ENCODE measurements around the gene DEGS1.

The DEGS1 gene

DNA sequence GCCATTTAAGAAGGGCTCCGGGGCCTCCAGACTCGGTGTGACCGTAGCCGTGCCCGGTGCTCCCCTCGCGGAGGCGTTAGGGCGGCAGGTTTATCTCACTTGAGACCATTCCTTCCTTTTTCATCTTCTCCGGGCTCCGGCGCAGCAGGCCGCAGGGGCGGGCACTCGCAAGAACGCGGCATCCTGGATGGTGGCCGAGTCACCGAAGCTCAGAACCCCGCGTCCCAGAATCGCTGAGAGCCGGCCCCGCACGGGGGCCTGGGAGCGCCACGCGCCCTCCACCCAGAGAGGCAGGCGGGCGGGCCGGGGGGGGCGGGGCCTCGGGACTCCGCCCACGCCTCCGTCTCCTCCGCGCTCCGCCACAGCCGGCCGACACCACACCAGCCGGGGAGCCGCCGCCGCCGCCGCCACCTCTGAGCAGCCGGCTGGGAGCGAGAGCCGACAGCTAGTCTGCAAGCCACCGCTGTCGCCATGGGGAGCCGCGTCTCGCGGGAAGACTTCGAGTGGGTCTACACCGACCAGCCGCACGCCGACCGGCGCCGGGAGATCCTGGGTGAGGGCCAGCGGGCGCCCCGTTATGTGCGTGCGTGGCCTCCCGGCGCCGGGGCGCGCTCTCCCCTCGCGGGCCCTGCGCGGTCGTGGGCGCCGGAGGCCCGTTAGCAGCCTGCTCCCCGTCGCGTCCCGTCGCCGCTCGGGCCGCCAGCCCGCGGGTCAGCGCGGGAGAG, at the start of gene DEGS1:
TSS of gene DEGS1 (plus strand) at position 375 of the 725 bp plus-strand sequence. CDS start at position 472, 97 bp downstream.
- peak; percentile 85 for DNase-seq

DNA sequence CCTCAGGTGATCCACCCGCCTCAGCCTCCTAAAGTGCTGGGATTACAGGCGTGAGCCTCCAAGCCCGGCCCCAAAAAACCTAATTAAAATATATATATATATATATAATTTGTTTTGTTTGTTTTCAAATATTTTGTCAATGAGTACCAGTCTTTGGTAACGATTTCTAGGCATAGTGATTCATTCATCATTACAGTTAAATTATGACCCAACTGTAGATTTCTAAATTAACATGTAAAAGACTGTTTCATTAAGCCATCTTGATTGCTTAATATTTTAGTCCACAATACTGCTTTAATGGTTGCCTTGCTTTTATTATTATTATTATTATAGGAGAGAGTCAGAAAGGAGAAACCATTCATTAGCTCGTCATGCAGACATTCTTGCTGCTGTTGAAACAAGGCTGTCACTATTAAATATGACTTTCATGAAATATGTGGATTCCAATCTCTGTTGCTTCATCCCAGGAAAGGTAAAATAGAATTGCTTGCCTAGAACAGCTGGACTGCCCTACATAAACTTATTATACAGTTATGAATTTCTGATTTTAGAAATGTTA, 49.2 kb upstream of the DEGS1 start:
- DNase-seq: no peak

DNA sequence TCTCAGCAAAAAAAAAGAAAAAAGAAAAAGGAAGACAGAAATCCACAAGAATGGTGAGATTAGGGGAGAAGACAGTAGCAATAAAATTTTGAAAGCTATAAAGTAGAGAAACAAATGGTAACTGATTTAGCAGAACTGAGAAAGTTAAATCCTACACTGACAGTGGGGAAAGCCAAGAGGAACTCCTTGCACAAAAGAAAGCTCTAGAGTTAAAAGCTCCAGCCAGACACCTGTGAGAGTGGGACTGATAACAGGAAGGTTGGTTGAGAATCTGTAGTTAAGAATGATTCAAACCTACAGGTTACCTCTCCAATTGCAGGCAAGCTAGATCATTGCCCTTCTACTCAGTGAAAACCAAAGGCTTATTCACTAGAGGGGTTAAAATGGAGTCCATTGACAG, 45.5 kb upstream of the DEGS1 start:
- no peak for DNase-seq

DNA sequence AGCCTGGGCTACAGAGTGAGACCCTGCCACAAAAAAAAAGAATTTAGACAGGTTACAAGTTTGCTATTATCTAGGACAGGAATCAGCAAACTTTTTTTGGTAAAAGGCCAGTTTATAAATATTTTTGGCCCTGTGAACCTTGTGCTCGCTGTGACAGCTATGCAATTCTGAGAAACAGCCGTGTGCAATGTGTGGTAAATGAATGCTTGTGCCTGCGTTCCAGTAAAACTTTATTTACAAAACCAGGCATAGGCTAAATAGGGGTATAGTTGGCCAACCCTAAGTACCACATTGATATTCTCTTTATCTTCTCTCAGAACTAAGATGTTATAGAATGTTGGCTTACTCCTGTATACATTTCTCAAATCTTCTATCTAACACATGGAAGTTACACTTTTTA, 44.8 kb upstream of the DEGS1 start:
- no peak for DNase-seq

DNA sequence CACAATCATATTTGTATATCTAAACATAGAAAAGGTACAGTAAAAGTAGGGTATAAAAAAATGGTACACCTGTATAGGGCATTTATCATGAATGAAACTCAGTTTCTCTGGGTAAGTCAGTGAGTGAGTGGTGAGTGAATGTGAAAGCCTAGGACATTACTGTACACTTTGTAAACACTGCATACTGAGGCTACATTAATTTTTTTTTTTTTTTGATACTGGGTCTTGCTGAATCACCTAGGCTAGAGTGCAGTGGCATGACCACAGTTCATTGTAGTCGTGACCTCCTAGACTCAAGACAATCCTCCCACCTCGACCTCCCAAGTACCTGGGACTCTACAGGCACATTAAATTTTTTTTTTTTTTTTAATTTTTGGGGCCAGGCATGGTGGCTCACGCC, 41.3 kb upstream of the DEGS1 start:
- DNase-seq: no peak

DNA sequence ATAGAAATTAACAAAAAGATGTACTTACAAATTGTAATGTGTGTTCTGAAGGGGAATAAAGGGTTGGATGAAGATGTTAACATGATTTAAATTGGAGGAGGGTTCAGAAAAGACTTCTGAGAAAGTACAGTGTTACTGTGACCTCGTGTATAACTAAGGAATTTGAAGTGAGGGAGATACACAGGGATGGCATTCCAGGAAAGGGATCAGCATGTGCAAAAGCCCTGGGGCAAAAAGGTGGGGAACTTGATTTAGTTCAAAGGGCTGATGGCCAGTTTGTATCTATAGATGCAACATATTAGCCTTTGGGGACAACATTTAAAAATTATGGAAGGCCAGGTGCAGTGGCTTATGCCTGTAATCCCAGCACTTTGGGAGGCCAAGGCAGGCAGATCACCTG, 33.3 kb upstream of the DEGS1 start:
- no peak for DNase-seq

DNA sequence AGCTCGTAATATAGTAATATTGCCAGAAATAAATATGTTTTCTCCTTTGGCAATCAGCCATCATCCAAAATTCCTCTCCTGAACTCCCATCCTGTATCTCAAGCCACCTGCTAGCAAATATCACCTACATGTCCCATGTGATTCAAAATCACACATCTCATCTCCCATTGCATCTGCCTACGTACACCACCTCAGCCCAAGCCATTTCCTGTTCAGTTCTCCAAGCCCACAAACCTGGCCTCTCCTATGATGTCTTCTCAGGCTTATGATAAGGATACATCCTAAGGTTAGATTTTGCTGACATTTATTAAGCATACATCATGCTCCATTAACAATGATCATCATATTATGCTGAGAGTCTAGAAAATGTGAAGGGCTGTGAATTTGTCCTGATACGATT, 31.9 kb upstream of the DEGS1 start:
- DNase-seq: no peak

DNA sequence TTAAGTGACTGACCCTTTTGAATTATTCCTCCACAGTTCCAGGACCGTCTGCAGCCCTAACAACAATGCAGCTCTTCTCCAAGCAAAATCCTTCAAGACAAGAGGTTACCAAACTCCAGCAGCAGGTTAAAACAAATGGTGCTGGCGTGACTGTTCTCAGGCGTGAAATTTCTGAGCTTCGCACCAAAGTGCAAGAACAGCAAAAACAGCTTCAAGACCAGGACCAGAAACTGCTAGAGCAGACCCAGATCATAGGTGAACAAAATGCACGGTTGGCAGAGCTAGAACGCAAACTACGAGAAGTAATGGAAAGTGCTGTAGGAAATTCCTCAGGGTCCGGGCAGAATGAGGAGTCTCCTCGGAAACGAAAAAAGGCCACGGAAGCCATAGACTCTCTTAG, 25.7 kb upstream of the DEGS1 start:
- DNase-seq: no peak

DNA sequence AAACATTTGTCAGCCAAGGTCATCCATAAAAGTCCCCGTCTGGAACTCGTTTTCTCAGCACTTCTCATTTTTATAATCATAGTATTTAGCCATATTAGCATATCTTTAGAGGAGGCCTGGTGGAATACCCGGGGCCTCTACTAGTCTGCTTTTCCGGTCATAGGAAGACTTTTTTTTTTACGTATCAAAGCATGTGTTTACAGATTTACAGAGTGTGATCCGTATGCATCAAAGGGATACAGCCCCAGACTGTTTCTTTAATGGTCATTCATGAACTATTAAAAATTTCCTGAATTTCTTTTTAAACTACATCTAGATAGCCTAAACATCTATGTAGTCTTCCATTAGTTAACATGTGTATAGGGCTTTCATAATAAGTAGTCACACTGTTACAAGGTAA, 23.5 kb upstream of the DEGS1 start:
- no peak for DNase-seq

DNA sequence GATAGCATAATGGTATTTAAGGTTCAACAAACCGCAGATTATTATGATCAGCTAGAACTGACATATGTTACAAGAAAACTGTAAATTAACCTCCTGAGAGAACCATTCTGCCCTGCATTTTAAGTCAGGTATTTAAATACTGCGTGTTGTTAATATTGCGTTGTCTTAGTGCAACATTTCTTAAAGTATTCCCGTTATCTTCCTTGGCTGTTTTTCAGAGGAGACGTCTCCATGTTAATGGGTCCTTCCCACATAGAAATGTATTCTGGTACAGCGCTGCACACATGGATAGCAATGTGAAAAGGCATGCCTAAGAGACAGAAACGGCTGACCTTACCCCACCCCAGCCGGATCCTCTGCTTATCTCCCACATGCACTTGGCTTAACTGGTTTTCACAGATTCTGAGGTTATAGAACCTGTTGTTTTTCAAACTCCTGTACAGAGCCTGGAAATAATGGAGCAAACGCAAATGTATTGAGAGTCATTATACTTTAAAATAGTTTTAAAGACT, 22.8 kb upstream of the DEGS1 start:
- no peak for DNase-seq

DNA sequence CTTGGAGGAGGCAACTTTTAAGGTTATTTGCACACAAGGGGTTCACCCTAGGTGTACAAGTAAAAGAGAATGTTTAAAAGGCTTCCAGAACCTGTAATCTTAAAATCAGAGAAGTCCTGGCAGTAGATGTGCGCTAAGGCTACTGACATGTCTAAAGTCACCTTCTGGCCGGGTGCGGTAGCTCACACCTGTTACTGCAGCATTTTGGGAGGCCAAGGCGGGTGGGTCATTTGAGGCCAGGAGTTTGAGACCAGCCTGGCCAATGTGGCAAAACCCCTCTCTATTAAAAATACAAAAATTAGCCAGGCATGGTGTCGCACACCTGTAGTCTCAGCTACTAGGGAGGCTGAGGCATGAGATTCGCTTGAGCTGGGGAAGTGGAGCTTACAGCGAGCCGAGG, 20.3 kb upstream of the DEGS1 start:
- DNase-seq: no peak

DNA sequence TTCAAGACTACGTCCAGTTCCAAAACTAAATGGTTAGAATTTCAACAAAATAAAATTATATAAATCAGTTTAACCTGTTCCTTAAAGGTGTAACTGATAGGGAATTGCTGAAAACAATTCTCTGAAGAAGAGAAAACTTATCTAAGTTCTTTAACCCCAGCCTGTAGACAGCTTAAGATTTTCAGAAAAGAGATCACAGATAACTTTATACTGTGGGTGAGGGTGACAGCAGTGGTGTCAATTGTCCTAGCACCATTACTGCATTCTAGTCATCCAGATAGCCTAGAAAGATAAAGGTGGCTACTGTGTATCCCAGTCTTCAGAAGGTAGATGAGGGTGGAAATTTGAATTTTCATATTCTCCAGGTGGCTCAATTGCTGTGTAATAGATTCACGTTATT, 19.7 kb upstream of the DEGS1 start:
- DNase-seq: no peak

DNA sequence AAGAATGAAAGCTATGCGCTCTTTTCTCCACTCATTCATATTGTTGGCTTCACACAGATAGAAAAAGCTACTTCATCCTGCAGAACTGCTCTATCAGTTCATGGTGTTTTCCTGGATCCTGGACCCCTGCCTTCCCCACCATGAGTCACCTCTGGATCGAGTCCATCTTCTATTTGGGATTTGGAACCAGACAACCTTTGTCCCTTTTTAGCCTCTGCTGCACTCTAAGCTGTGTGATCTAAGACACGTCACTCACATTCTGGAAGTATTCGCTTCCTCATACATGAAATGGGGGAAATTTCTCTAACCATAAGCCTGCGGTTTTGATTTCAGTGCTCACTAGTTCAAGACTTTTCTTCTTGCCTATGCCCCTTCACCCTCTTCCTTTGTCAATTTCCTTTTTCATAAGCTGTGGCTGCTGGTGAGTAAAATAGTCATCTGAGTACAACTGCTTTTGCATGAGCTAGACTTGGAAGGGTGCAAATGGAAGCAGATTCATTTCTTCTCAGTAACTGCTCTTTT, 14.1 kb upstream of the DEGS1 start:
- DNase-seq: no peak

DNA sequence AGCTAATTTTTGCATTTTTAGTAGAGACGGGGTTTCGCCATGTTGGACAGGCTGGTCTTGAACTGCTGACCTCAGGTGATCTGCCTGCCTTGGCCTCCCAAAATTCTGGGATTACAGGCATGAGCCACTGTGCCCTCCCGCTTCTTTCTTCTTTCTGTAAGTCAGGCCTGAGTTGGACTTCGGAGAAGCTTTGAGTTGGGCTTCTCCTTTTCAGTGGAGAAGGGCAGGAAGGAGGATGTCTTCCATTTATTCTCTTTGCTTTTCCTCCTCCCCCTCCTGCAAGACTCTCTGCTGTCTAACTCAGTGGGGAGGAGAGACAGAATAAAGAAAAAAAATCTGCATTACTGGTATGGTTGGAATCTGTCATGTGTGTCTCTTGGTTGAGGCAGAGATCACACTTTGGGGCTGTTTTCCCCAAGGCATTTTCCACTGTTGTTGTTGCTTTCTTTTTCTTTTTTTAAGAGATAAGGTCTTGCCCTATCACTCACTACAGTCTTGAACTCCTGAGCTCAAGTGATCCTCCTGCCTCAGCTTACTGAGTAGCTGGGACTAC, 13.2 kb upstream of the DEGS1 start:
- no peak for DNase-seq

DNA sequence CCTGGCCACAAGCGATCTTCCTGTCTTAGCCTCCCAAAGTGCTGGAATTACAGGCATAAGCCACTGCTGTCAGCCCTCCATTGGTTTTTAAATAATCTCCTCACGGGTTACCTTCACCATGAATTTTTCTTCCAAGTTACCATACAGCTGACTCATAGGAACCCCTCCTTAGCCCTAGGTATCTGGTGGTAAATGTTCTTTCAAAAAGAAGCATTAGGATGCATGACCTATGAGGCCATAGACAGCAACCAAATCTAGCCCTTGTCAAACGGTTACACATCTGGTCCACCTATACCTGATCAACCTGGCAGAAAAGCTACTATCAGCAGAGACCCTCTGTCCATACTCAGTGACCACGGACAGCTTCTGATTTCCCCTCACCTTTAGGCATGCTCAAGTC, 12.7 kb upstream of the DEGS1 start:
- no peak for DNase-seq

DNA sequence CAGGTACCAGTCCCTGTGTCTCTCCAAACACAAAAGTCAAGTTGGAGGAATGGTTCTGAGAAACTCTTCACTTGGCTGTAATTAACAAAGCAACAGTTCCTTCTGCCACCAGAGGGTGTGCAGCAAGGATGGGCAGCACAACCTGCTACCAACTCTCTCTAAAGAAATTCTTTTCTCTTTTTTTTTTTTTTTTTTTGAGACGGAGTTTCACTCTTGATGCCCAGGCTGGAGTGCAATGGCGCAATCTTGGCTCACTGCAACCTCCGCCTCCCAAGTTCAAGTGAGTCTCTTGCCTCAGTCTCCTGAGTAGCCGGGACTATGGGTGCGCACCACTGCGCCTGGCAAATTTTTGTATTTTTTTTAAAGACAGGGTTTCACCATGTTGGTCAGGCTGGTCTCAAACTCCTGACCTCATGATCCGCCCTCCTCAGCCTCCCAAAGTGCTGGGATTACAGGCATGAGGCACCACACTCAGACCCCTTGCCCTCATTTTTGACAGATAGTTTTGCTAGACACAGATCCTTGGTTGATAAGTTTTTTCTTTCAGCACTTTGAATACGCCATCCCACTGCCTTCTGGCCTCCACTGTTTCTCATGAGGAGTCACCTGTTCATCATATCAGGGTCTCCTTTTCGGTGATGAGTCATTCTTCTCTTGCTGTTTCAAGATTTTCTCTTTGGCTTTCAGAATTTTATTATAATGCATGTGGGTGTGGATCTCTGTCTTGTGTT, 12.1 kb upstream of the DEGS1 start:
- DNase-seq: no peak

DNA sequence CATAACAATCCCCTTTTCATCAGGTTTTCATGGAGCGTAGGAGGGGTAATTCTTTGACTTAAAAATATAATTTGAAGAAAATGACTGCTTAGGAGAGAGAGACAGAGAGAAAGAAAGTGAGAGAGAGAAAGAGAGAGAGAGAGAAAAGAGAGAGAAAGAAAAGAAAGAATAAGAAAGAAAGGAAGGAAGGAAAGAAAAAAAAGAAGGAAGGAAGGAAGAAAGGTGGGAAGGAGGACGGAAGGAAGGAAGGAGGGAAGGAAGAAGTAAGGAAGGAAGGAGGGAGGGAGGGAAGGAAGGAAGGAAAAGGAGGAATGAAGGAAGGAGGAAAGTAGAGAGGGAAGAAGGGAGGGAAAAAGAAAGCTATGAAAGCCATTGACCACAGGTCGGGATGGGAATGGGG, 10.8 kb upstream of the DEGS1 start:
- DNase-seq: no peak

DNA sequence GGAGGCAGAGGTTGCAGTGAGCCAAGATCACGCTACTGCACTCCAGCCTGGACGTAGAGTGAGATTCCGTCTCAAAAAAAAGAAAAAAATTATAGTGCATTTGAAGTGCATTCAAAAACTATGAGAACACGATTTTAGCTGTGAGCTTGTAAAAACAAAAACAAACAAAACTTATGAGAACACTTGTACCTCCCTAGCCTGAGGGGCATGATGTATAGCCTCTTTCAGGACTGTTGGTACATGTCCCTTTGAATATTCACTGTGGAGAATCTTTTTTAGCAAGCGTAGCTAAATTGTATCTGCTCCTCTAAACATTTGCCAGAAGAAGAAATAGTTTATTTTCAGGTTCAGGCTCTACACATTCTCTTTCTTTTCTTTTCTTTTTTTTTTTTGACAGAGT, 9.5 kb upstream of the DEGS1 start:
- no peak for DNase-seq

DNA sequence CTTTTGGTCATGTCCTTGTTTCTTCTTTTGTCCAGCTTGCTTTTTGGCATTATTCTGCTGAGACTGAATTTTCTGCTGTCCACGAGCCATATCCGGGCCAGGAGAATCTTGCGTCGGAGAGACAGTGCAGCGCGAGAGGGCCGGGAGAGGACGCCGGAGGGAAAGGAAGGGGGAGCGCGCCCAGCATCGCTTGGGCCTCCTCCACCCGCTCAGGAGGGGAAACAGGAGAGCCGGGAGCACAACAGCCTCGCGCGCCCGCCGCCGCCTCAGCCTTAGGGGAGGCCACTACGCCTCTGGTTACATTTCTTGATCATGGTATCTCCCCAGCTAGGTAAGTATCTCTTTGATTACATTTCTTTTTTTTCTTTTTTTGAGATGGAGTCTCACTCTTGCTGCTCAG, 7.4 kb upstream of the DEGS1 start:
- DNase-seq: no peak

DNA sequence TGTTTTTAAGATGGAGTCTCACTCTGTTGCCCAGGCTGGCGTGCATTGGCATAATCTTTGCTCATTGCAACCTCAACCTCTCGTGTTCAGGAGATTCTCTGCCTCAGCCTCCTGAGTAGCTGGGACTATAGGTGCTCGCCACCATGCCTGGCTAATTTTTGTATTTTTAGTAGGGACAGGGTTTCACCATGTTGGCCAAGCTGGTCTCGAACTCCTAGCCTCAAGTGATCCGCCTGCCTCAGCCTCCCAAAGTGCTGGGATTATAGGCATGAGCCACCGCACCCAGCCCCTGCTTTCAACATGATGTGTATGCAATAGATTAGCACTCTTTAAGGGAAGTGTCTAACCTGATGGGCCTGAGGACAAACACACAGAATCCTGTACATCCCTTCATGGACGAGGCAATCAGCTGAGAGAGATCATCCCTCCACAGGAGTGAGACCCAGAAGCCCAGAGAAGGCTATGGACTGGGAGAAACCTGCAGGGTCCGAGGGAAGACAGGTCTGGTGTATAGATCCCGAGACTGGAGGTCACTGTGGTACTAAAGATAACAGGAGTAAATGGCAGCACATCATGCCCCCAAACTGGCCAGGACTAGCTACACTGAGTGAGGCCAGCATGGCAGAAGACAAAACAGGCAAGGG, 5.6 kb upstream of the DEGS1 start:
- no peak for DNase-seq

DNA sequence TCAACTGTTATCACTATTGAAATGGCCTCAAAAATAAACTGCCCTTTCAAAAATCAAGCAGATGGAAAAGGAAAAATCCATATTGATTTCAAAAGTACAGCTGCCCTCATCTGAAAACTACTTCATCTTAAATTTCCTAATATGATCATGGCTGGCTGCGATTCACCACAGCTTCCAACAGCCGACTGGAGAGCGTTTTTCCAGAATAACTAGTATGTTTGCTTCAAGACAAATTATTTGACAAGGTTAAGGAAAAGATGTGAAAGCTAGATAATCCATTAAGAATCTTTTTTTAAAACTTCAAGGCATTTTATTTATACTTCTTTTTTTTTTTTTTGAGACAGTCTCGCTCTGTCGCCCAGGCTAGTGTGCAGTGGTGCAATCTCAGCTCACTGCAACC, 4.1 kb upstream of the DEGS1 start:
- no peak for DNase-seq

DNA sequence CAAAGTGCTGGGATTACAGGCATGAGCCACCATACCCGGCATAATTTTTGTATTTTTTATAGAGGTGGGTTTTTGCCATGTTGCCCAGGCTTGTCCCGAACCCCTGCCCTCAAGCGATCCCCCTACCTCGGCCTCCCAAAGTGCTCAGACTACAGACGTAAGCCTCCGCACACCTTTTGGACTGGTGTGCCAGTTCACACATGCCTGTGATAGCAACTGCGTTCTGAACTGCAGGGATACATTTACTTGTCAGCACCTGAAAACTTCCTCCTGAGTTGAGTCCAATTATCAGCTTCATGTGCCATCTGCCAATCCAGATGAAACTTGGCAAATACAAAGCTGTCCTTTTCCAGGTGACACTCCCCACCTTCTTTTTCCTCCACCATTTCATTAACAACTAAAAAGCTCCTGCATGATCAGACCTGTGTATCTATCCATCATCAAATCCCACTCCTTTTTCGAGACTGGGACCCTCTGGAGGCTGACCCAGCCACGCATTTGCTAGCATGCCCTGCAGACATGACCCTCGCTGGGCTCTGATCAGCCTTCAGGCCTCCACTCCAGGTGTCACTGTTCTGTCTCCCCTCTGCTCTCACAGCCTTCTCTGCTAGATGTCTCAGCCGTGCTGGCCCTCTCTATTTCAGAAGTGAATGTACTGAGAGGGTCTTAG, 2.1 kb upstream of the DEGS1 start:
- no peak for DNase-seq

DNA sequence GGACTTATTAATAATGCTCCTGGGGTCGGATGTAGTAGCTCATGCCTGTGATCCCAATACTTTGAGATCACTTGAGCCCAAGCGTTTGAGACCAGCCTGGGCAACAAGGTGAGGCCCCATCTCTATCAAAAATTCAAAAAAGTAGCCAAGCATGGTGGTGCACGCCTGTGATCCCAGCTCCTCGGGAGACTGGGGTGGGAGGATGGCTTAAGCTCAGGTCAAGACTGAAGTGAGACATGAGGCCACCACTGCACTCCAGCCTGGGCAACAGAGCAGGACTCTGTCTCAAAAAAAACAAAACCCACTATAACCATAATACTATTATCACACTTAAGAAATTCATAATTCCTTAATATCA, 1.6 kb upstream of the DEGS1 start:
- DNase-seq: no peak

All from stimulated activated CD8-positive, alpha-beta memory T cell treated with anti-CD3 and anti-CD28 coated beads, Interleukin-4, amount 100 ng/mL, for 48 hours (primary cell).